DMS53 (cell line): ENCODE results near the gene MLLT3.
A peak's percentile ranks its signal among the peaks of the same experiment; 100 is the strongest.

Source experiments
- DNase-seq: peaks from one replicate; lab custom pipeline; 2025; lab: John Stamatoyannopoulos, UW

The MLLT3 gene

DNA sequence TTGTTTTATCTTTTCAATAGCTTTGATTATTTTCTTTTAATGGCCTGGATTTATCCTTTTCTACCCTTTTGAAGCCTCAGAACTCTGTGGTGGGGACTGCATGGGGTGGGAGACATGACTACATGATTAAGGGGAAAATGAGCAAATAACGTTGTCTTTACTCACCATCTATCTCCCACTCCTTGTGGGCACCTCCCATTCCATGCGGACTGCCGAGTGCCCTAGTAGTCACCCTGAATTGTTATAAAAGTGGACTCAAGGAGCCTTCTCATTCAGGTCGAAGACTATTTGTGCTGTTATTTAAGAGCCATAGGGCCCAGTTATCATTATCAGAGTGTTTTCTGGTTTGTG lies 281.8 kb downstream of the MLLT3 start:
- DNase-seq: no peak

GRCh38 chr9:20335668-20336332 lies 286.5 kb downstream of the MLLT3 start:
- no peak for DNase-seq

- no peak for DNase-seq
Measured at GRCh38 chr9:20333991-20334390, 288.3 kb downstream of the MLLT3 start.

- no peak for DNase-seq
Measured at GRCh38 chr9:20331095-20331685, 291.1 kb downstream of the MLLT3 start.

GRCh38 chr9:20330688-20331087 lies 291.6 kb downstream of the MLLT3 start:
- no peak for DNase-seq

GRCh38 chr9:20326516-20326915 lies 295.8 kb downstream of the MLLT3 start:
- DNase-seq: no peak

DNA sequence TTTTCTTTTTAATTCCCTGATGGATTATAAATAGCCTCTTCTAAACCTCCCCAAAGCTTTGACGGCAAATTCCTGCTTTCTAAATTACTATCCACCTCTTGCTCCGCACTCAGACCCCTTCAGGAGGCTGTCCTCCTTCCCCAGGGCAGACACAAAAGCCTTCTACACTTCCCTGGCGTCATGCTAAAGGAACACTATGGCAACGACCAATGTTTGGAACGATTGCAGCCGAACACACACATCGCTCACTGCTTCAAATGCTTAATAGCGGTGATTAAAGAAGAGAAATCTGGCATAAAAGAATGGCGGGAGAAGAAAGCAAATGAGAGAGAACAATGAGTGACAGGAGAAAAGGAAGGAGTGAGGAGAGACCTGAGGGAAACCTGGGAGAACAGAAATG lies 297.3 kb downstream of the MLLT3 start:
- no peak for DNase-seq

- DNase-seq: no peak
Measured at GRCh38 chr9:20322212-20322611, 300.1 kb downstream of the MLLT3 start.

- DNase-seq: peak; percentile 17
Measured at GRCh38 chr9:20321423-20322082, 300.7 kb downstream of the MLLT3 start.

DNA sequence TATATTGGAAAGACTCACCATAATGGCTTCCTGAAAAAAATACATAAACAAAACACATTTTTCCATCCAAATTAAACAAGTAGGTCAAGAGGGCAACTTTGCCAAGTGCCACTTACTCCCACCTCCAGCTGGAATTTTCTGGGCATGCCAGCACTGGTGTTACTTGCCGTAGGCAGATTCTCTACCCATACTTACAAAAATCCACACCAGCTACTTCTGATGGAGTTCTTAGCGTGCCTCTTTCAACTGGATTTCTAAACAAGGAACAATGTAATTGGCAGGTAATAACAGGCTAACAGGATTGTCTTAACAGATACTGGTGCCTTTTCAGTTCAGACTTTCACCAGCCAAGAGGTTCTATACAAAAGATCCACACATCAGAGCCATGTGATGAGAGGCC lies 301.4 kb downstream of the MLLT3 start:
- no peak for DNase-seq

DNA sequence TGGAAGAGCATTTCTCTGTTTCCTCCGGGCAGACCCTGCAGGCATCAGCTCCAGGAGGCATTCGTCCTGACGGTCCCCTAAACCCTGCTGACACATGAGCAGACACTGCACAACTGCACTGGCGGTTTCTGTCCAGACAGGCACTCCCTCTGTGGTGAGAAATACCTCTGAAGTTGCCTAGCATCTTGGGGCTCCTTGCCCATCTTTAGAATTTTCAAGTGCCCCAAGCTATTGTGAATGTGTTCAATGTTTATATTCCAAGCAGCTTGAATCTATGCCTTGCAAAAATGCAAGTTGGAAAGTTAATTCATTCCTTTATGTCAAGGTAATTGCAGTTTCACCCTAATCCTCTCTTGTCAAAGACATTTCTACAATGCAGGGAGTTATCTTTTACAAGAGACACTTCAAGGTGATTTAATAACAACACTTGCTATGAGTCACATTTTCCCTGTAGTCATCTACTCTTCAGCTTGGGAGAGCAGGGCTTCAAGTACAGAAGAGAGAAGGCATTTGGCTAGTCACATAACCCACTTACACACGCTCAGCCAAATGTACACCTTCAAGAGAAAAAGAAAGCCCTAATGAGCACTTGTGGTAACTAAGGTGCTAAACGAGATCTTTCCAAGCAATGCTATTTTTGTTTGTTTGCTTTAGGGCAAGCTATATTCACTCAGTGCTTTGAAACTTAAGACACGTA lies 302.5 kb downstream of the MLLT3 start:
- peak; percentile 82 for DNase-seq

GRCh38 chr9:20319241-20319640 lies 303.1 kb downstream of the MLLT3 start:
- DNase-seq: peak; percentile 38

GRCh38 chr9:20317701-20318100 lies 304.6 kb downstream of the MLLT3 start:
- no peak for DNase-seq

DNA sequence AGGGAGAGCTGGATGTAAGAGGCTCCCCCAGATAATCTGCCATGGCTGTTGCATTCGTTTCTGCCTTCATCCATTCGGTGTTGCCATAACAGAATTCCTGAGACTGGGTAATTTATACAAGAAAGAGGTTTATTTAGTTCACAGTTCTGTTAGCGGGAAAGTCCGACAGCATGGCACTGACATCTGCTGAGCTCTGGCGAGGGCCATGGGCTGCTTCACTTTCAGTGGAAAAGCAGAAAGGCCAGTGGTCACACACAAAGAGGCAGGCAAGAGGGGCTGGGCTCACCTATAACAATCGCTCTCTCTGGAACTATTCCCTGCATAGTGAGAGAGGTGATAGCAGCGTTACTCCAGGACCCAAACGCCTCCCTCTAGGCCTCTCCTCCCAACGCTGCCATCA lies 305.9 kb downstream of the MLLT3 start:
- no peak for DNase-seq

GRCh38 chr9:20315677-20316076 lies 306.6 kb downstream of the MLLT3 start:
- no peak for DNase-seq

DNA sequence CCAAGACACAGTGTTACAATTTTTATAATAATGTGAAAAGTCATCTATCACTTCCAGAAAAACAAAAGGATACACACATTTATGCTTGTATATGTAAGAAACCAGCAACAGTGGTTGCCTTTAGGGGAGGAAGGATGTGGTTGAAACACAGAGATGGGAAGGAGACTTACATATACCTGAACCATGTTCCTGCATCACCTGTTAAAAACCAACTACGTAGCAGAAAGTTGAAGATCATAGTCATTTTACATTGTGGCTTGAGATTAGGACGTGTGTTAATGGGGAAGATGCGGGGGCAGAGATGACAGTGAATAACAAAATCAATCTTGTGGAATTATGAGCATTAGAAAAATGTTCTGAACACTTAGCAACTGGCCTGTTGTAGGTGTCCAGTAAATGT lies 307.3 kb downstream of the MLLT3 start:
- no peak for DNase-seq

DNA sequence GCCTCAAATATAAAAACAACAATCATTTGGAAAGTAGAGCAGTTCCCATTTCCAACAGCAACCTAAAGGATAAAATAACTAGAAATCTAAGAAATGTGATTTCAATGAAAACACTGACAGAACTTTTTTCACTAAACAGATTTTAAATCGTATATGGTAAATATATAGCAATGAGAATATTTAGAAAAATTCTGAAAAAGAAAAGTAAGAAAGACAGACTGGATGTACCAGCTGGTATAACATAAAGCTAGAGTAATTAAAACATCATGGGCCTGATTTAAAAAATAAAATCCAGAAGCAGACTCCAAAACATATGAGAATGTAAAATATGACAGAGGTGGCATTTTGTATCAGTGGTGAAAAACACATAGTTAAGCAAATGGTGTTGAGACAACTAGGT lies 308.9 kb downstream of the MLLT3 start:
- DNase-seq: no peak

- peak; percentile 60 for DNase-seq
Measured at GRCh38 chr9:20312732-20313131, 309.6 kb downstream of the MLLT3 start.

GRCh38 chr9:20310024-20310423 lies 312.3 kb downstream of the MLLT3 start:
- no peak for DNase-seq

DNA sequence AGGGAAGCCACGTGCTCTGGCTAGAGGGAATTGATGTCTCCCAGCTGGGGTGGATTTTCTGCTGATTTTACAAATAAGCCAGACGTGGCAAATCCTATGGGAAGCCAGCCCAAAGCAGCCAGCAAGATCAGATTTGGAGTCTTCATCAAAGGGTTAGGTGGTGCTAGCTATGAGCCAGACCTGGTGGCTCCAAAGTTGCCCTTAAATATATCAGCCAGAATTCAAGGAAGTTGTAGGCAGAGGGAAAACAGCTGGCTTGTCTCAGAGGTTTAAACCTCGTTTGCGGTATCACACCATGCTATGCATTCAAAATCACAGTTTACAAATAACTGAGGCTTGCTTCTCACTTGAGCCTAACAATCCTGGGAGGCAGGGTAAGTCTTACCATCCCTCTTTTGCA lies 313.2 kb downstream of the MLLT3 start:
- no peak for DNase-seq

DNA sequence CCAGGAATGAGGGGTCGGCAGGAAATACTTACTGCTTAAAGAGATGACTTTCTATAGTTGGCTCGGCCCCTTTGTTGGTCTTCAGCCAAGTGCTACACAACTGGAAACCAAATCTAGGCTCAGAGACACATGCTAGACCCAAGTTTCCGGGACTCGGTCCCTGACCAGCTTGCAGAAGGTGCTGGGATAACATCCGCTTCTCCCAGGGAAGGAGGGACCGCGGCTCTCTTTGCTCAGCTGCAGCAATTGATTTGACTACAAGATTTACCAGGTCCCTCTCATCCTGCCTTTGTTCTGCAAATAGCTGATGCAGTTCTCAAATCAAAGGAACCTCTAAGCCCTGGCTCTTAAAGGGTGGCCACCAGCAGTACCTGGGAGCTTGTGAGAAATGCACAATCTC lies 314.7 kb downstream of the MLLT3 start:
- no peak for DNase-seq

DNA sequence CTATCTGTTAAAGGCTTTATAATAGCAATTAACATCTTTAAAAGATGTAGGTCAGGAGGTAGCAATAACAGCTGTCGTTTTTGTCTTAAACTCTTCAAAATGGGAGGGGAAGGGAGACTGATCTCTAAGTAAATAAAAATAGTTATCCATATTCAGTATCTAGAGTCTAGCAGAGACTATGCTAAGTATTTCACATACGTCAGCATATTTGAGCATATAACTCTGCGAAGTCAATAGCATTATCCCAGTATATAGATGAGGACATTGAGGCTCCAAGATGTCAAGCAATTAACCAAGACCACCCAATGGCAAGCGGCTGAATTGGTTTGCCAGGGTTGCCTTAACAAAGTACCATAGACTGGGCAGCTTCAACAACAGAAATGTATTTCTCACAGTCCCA lies 316.8 kb downstream of the MLLT3 start:
- DNase-seq: no peak

DNA sequence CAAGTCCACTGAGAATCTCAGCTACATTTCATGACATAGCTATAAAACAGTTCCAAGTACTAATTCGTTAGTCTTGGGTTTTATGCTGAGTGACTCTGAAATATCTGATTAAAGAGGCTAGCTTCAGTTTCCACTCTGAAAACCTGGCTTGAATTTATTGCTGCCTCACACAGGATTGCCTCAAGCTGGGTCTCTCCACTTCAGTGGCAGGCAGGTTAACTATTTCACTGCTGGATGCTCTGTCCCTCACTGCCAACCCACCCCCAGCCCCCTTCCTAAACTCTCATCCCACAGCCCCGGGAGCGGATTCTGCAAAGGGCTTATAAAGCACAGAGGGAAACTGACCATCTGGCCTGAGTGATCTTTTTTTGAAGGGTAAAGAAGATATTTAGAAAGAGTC lies 318.3 kb downstream of the MLLT3 start:
- DNase-seq: no peak
